ENCODE measurements around the gene ZNHIT2.
"Not testable (repeated sequence)": the region's sequence is repeated elsewhere in the genome, so short reads cannot be mapped to it uniquely, and the experiment has no call there.

ZNHIT2 gene

GRCh38 chr11:65119670-65119995, 2.1 kb upstream of the ZNHIT2 start:
- no peak for DNase-seq (ENCODE audit: low read depth)

- DNase-seq (ENCODE audit: low read depth) = not testable (repeated sequence)
These were observed 1.6 kb upstream of the ZNHIT2 start for GRCh38 chr11:65118891-65119669.

- DNase-seq (ENCODE audit: low read depth) = no peak
These were observed 766 bp upstream of the ZNHIT2 start for GRCh38 chr11:65118097-65118837.

GRCh38 chr11:65116370-65117205, 913 bp downstream of the ZNHIT2 start:
- no peak for DNase-seq (ENCODE audit: low read depth)

GRCh38 chr11:65115361-65116082, 2.0 kb downstream of the ZNHIT2 start:
- DNase-seq (ENCODE audit: low read depth) = no peak

GRCh38 chr11:65114538-65115171, 2.8 kb downstream of the ZNHIT2 start:
- DNase-seq (ENCODE audit: low read depth) = no peak

- DNase-seq (ENCODE audit: low read depth) = no peak
These were observed 3.7 kb downstream of the ZNHIT2 start for GRCh38 chr11:65113839-65114238.

- DNase-seq (ENCODE audit: low read depth) = no peak
These were observed 4.1 kb downstream of the ZNHIT2 start for GRCh38 chr11:65113361-65113756.

DNA sequence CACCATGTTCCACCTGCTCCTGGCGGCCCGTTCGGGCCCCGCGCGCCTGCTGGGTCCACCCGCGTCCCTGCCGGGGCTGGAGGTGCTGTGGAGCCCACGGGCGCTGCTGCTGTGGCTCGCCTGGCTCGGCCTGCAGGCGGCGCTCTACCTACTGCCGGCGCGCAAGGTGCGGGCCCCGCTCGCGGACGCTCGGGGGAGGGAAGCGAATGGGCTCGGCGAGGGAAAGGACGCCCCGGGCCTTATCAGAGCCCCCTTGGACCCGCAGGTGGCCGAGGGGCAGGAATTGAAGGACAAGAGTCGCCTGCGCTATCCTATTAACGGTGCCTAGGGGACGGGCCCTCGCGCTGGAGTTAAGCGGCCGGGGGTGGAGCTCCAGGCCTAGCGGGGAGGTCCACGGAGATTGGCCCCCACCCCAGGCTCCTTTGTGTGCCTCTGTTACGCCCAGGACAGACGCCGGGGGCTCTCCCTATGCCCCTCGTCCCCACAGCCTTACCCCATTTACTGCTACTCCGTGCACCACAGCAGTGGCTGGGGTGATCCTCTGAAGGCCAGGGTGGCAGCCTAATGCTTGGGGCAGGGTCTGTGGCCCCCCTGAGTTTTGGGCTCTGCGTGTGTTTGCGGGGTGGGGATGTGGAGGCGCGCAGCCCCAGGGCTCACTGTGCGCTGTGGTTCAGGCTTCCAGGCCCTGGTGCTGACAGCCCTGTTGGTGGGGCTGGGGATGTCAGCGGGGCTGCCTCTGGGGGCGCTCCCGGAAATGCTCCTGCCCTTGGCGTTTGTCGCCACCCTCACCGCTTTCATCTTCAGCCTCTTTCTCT, 4.7 kb downstream of the ZNHIT2 start:
- peak; percentile 63 for DNase-seq (ENCODE audit: low read depth)

GRCh38 chr11:65111744-65112545, 5.6 kb downstream of the ZNHIT2 start, which contains the start of gene TM7SF2:
TM7SF2 (plus strand) TSS chr11:65111872; CDS start chr11:65112016, 144 bp downstream.
- DNase-seq (ENCODE audit: low read depth) = peak; percentile 75

DNA sequence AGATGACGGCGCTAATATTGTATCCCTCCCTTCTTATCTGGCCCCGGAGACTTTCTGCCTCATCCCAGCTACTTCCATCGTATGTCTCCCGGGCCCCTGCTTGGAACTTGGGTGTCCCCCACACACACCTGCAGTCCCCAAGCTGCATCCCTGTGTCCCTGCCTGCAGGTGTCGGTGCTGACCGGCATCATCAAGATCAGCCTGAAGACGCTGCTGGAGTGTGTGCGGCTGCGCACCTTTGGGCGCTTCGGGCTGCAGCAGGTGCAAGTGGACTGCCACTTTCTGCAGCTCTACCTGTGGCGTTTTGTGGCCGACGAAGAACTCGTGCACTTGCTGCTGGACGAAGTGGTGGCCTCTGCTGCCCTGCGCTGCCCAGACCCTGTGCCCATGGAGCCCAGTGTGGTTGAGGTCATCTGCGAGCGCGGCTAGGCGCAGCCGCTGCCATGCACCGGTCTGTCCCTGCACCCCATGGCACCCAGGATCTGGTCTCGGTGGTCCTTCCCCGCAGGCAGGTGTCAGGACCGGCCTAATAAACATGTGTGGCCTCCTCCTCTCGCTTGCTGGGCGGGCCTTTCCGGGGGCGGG, 6.2 kb downstream of the ZNHIT2 start:
- no peak for DNase-seq (ENCODE audit: low read depth)

GRCh38 chr11:65110354-65110861, 7.1 kb downstream of the ZNHIT2 start:
- peak; percentile 98 for DNase-seq (ENCODE audit: low read depth)

DNA sequence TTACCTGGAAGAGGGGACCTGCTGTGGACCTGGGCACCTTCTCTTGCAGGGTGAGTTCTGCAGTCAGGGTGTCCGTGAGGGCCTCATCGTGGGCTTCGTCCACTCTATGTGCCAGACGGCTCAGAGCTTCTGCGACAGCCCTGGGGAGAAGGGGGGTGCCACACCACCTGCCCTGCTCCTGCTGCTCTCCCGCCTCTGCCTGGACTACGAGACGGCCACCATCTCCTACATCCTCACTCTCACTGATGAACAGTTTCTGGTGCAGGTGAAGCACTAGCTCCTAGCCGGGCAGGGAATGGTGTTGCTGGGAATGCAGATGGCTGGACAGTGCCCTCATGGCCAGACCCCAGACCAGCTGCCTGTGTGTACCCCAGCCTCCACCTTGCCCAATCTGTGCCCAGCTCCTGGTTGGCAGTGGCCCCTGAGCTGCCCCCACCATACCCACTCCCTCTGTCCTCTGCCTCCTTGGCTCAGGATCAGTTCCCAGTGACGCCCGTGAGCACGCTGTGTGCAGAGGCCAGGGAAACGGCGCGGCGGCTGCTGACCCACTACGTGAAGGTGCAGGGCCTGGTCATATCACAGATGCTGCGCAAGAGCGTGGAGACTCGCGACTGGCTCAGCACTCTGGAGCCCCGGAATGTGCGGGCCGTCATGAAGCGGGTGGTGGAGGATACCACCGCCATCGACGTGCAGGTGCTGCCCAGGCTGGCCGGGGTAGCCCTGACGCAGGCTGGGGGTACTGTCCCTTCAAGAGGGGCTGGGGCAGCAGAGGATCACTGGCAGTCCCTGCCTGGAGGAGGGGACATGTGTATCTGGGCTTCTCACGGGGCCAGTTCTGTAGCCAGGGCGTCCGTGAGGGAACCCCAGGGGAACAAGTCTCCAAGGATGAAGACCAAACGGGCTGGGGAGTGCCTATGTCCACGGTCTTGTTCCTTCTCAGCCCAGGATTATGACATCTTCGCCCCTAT, 8.0 kb downstream of the ZNHIT2 start:
- DNase-seq (ENCODE audit: low read depth) = no peak

DNA sequence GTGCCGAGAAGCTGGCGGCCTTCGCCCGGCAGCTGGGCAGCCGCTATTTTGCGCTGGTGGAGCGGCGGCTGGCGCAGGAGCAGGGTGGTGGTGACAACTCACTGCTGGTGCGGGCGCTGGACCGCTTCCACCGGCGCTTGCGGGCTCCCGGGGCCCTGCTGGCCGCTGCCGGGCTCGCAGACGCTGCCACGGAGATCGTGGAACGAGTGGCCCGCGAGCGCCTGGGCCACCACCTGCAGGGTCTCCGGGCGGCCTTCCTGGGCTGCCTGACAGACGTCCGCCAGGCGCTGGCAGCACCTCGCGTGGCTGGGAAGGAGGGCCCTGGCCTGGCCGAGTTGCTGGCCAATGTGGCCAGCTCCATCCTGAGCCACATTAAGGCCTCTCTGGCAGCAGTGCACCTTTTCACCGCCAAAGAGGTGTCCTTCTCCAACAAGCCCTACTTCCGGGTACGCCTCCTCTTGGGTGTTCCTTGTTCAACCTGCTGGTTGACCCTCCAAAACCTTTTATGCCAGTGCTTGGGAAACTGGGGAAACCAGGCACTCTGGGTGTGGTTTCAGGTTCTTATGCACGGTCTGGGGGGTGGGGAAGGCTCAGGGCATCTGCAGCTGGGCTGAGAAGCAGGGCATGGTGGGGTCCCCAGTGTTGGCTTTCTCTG, 8.9 kb downstream of the ZNHIT2 start:
- no peak for DNase-seq (ENCODE audit: low read depth)

DNA sequence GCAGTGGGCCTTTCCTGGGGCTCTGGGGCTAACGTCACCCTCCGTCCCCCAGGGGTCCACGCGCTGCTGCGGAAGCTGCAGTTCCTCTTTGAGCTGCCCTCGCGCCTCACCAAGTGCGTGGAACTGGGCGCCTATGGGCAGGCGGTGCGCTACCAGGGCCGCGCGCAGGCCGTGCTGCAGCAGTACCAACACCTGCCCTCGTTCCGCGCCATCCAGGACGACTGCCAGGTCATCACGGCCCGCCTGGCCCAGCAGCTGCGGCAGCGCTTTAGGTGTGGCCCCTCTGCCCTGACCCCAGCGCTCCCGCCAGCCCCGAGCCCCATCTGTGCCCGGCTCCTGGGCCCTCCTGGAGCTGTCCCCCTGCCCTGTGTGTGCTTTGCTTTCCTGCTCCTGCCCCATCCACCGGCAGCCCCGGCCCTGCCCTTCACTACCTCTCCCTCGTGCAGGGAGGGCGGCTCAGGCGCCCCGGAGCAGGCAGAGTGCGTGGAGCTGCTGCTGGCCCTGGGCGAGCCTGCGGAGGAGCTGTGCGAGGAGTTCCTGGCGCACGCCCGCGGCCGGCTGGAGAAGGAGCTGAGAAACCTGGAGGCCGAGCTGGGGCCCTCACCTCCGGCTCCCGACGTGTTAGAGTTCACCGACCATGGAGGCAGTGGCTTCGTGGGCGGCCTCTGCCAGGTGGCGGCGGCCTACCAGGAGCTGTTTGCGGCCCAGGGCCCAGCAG, 9.6 kb downstream of the ZNHIT2 start:
- DNase-seq (ENCODE audit: low read depth) = no peak

DNA sequence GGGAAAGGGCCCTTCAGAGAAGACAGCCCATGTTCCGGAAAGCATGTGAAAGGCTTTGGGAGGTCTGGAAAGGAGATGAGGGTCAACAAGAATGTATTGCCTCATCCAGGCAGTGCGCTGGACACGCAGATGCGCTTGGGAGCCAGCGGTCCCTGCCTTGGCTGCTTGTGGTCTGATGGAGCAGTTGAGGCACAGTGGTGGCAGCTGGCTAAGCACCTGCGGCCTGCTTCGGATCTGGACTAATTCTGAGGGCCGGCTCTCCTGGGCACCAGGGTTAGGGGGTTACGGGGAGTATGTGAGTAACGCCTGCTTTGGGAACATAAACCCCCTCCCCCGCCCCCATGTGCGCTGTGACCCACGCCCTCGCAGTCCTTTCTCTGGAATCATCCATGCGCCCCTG, 10.4 kb downstream of the ZNHIT2 start:
- DNase-seq (ENCODE audit: low read depth) = no peak

- no peak for DNase-seq (ENCODE audit: low read depth)
These were observed 12.9 kb downstream of the ZNHIT2 start for GRCh38 chr11:65104628-65105027.

Measured in stimulated activated CD8-positive, alpha-beta memory T cell treated with anti-CD3 and anti-CD28 coated beads, Interleukin-15, amount 100 ng/mL, for 24 hours (primary cell).